ENCODE results near the gene ECE1.

Gene ECE1

GRCh38 chr1:21269461-21270085 lies 20.7 kb downstream of the ECE1 start:
- no peak for DNase-seq (ENCODE audit: low read depth in 1 of 2, low spot score in 1 of 2)

- no peak for DNase-seq (ENCODE audit: low read depth in 1 of 2, low spot score in 1 of 2)
Measured at GRCh38 chr1:21268281-21269239, 21.7 kb downstream of the ECE1 start.

- no peak for DNase-seq (ENCODE audit: low read depth in 1 of 2, low spot score in 1 of 2)
Measured at GRCh38 chr1:21267191-21268077, 22.8 kb downstream of the ECE1 start.

- DNase-seq (ENCODE audit: low read depth in 1 of 2, low spot score in 1 of 2), result no peak
Measured at GRCh38 chr1:21266119-21266774, 24.0 kb downstream of the ECE1 start.

GRCh38 chr1:21265644-21266043 lies 24.6 kb downstream of the ECE1 start:
- no peak for DNase-seq (ENCODE audit: low read depth in 1 of 2, low spot score in 1 of 2)

- no peak for DNase-seq (ENCODE audit: low read depth in 1 of 2, low spot score in 1 of 2)
Measured at GRCh38 chr1:21264898-21265297, 25.4 kb downstream of the ECE1 start.

- DNase-seq (ENCODE audit: low read depth in 1 of 2, low spot score in 1 of 2), result no peak
Measured at GRCh38 chr1:21263653-21264225, 26.5 kb downstream of the ECE1 start.

- DNase-seq (ENCODE audit: low read depth in 1 of 2, low spot score in 1 of 2), result no peak
Measured at GRCh38 chr1:21263052-21263429, 27.2 kb downstream of the ECE1 start.

GRCh38 chr1:21262293-21263051 lies 27.8 kb downstream of the ECE1 start:
- DNase-seq (ENCODE audit: low read depth in 1 of 2, low spot score in 1 of 2), result no peak

- no peak for DNase-seq (ENCODE audit: low read depth in 1 of 2, low spot score in 1 of 2)
Measured at GRCh38 chr1:21261551-21262292, 28.5 kb downstream of the ECE1 start.

GRCh38 chr1:21260405-21261125 lies 29.7 kb downstream of the ECE1 start:
- DNase-seq (ENCODE audit: low read depth in 1 of 2, low spot score in 1 of 2), result no peak

- no peak for DNase-seq (ENCODE audit: low read depth in 1 of 2, low spot score in 1 of 2)
Measured at GRCh38 chr1:21259316-21260076, 30.8 kb downstream of the ECE1 start.

GRCh38 chr1:21258331-21259134 lies 31.7 kb downstream of the ECE1 start:
- DNase-seq (ENCODE audit: low read depth in 1 of 2, low spot score in 1 of 2), result no peak

GRCh38 chr1:21257431-21258135 lies 32.7 kb downstream of the ECE1 start:
- no peak for DNase-seq (ENCODE audit: low read depth in 1 of 2, low spot score in 1 of 2)

GRCh38 chr1:21256776-21257175 lies 33.5 kb downstream of the ECE1 start:
- no peak for DNase-seq (ENCODE audit: low read depth in 1 of 2, low spot score in 1 of 2)

- DNase-seq (ENCODE audit: low read depth in 1 of 2, low spot score in 1 of 2), result no peak
Measured at GRCh38 chr1:21255943-21256320, 34.3 kb downstream of the ECE1 start.
